ENCODE results near the gene TMEM120A.

The TMEM120A gene

GRCh38 chr7:76003351-76003750 is 9.0 kb upstream of the TMEM120A start:
- CTCF ChIA-PET = interaction anchor here (0.6 kb wide), 1 partner anchor 136 kb away, joined by 3 read pairs; no protein-coding TSS in a partner anchor
- TF ChIP-seq, protein P1, sequence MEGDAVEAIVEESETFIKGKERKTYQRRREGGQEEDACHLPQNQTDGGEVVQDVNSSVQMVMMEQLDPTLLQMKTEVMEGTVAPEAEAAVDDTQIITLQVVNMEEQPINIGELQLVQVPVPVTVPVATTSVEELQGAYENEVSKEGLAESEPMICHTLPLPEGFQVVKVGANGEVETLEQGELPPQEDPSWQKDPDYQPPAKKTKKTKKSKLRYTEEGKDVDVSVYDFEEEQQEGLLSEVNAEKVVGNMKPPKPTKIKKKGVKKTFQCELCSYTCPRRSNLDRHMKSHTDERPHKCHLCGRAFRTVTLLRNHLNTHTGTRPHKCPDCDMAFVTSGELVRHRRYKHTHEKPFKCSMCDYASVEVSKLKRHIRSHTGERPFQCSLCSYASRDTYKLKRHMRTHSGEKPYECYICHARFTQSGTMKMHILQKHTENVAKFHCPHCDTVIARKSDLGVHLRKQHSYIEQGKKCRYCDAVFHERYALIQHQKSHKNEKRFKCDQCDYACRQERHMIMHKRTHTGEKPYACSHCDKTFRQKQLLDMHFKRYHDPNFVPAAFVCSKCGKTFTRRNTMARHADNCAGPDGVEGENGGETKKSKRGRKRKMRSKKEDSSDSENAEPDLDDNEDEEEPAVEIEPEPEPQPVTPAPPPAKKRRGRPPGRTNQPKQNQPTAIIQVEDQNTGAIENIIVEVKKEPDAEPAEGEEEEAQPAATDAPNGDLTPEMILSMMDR (conservative IDR thresholded peaks at IDR 0.05; ENCODE audit: low read depth) = no peak
- no peak overlapping the region for H3K27ac ChIP-seq
- no peak for DNase-seq (ENCODE audit: low spot score)
- POLR2A ChIA-PET (ENCODE audit: low non-redundant PET) = no interaction called here

- no peak overlapping the region for H3K27ac ChIP-seq
- no peak for DNase-seq (ENCODE audit: low spot score)
- TF ChIP-seq, protein P1 (conservative IDR thresholded peaks at IDR 0.05; ENCODE audit: low read depth) = no peak
- CTCF ChIA-PET = interaction anchor here (0.6 kb wide), 1 partner anchor 136 kb away, joined by 3 read pairs; no protein-coding TSS in a partner anchor
- POLR2A ChIA-PET (ENCODE audit: low non-redundant PET) = no interaction called here
These were observed 8.4 kb upstream of the TMEM120A start for GRCh38 chr7:76002822-76003221.

DNA sequence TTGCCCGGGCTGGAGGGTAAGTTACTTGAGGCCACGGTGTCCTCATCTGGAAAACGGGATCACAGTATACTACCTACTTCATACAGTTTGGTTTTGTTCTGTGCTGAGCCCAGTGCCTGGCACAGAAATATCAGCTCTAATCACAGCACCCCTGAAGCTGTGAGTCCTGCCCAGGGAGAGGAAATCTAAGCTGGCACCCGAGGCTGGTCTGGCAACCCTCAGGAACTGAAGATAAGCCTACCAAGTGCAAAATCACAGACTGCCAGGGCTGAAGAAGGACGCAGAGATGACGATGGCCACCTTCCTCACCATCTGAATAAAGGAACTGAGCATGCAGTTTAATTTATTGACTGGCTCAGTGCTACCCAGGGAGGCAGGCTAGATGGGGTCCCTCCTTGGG is 7.7 kb upstream of the TMEM120A start:
- CTCF ChIA-PET = no interaction called here
- POLR2A ChIA-PET (ENCODE audit: low non-redundant PET) = no interaction called here
- TF ChIP-seq, protein P1 (conservative IDR thresholded peaks at IDR 0.05; ENCODE audit: low read depth) = no peak

GRCh38 chr7:76000566-76000965 is 6.2 kb upstream of the TMEM120A start:
- TF ChIP-seq, protein P1 (conservative IDR thresholded peaks at IDR 0.05; ENCODE audit: low read depth) = no peak
- H3K27ac ChIP-seq = 0 out of 2 replicates have a peak overlapping the region, but pooled peaks have one; percentile 1
- ChIA-PET CTCF (no interaction called here), POLR2A (ENCODE audit: low non-redundant PET) (interaction anchor here (0.6 kb wide), 1 partner anchor 1075 kb away, joined by 4 read pairs; no protein-coding TSS in a partner anchor)
- no peak for DNase-seq (ENCODE audit: low spot score)

More for the DNA sequence above, 7.7 kb upstream of the TMEM120A start:
- DNase-seq (ENCODE audit: low spot score) = no peak
- H3K27ac ChIP-seq = no peak overlapping the region

- no peak overlapping the region for H3K27ac ChIP-seq
- CTCF ChIA-PET = interaction anchor here (0.6 to 0.7 kb wide), 2 partner anchors 23 to 69 kb away, joined by 4 to 7 read pairs; no protein-coding TSS in a partner anchor
- POLR2A ChIA-PET (ENCODE audit: low non-redundant PET) = no interaction called here
- DNase-seq (ENCODE audit: low spot score) = no peak
- TF ChIP-seq, protein P1 (conservative IDR thresholded peaks at IDR 0.05; ENCODE audit: low read depth) = no peak
These were observed 3.6 kb upstream of the TMEM120A start for GRCh38 chr7:75998038-75998437.

- POLR2A ChIA-PET (ENCODE audit: low non-redundant PET) = no interaction called here
- DNase-seq (ENCODE audit: low spot score) = no peak
- no peak overlapping the region for H3K27ac ChIP-seq
- CTCF ChIA-PET = interaction anchor here (0.5 kb wide), 1 partner anchor 72 kb away, joined by 3 read pairs; no protein-coding TSS in a partner anchor
- TF ChIP-seq, protein P1 (conservative IDR thresholded peaks at IDR 0.05; ENCODE audit: low read depth) = no peak
These were observed 2.1 kb upstream of the TMEM120A start for GRCh38 chr7:75996476-75996875.
